D341Med (cell line): ENCODE results near the gene COPS9.
A peak's percentile ranks its signal among the peaks of the same experiment; 100 is the strongest.

ENCODE experiments used
- DNase-seq: peaks from one replicate; pipeline ENCODE4 v3.0.0; 2012; ENCODE audit warnings: low spot score

The COPS9 gene

GRCh38 chr2:240107477-240107796 is 28.7 kb downstream of the COPS9 start:
- no peak for DNase-seq

DNA sequence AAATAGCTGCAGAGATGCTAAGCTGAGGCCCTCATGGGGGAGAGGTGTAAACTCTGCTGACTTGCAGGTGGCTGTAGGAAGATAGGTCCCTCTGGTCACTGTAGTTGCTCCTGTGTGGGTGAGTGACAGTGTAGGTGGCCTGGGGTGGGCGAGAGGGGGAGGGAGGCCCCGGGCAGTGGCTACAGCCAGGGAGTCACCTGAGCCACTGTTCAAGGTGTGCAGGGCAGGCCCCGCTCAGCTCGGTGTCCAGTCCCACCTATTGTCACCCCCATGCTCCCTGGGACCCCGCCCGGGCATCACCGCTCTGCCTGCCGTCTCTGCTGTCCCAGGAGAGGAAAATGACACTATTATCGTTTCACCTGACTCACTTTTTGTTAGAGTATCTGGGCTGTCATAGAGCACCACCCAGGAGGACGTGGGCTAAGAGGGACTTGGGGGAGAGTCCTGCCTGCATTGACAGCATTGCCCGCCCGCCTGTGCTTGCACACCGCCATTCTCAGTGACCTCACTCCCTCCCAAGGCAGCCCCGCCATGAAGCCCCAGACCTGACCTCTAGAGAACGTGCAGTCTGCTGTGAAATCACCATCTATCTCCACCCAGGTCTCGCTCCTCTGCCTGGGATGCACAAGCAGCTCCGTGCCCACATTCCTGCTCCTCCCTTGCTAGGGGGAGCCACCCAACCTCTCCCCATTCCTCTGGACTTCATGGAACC is 29.2 kb downstream of the COPS9 start:
- peak; percentile 3 for DNase-seq

DNA sequence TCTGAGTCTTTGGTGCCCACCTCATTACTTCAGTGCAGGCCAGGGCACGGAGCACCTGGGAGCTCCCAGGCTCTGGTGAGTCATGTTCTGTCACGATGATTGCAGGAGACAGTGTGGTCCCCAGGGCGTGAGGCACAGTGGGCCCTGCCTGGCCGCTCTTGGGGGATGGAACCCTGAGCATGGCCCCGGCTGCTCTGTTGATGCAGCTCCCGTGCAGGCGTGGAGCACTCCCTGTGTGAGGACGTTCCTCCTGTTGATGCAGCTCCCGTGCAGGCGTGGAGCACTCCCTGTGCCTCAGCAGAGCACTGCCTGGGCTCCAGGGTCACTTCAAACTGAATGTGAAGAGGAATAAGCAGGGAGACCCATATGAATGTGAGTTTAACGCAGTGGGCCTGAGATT is 30.1 kb downstream of the COPS9 start:
- DNase-seq = no peak

- no peak for DNase-seq
Observed at GRCh38 chr2:240103136-240103535, 33.0 kb downstream of the COPS9 start.

GRCh38 chr2:240098349-240098748 is 37.8 kb downstream of the COPS9 start:
- no peak for DNase-seq

- DNase-seq = no peak
Observed at GRCh38 chr2:240095556-240096523, 40.3 kb downstream of the COPS9 start.

DNA sequence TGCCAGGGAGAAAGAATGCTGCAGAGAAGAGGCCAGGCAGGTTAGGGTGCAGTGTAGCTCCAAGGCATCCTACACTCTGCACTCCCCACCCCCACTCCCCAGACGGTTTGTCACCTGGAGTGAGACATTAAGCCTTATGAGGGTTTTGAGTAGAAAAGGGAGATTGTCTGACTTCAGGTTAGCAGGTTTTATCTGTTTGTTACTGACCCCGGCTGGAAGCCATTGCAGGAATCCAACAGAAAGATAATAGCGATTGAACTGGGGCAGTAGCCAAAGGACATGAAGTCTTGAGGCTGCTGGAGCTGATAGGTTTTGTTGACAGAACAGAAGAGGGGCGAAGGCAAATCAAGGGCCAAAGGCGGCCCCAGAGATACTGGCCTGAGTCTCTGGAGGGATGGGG is 46.8 kb downstream of the COPS9 start:
- DNase-seq = no peak

DNA sequence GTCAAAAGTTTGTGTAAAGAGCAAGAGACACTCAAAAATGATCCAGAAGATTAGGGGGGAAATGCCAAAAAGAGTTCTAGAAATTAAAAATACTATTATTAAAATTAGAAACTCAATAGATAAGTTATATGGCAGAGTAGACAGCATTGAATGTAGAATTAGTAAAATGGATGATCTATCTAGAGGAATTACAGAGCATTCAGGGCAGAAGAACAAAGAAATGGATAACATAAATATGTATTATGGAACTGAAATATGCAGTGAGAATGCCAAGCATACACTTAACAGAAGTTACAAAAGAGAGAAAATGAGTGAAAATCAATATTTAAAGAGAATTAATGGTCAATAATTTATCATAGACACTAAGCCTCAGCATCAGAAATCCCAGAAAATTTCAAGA is 49.5 kb downstream of the COPS9 start:
- DNase-seq = no peak
